ENCODE data around the gene SHANK3. TPM values are rescaled to one million over a fixed set of nuclear protein-coding genes. Genes with fewer than 3 reads are reported as not detected.
"Not testable (repeated sequence)": the region's sequence is repeated elsewhere in the genome, so short reads cannot be mapped to it uniquely, and the experiment has no call there.

SHANK3 gene
- polyA plus RNA-seq (2014; cell fraction: cytosol; rRNA removed): 2.8 and 2.9 TPM in 2 replicates
- 4.6 and 9.3 TPM in 2 replicates for polyA plus RNA-seq (2014; cell fraction: nucleus; rRNA removed)

DNA sequence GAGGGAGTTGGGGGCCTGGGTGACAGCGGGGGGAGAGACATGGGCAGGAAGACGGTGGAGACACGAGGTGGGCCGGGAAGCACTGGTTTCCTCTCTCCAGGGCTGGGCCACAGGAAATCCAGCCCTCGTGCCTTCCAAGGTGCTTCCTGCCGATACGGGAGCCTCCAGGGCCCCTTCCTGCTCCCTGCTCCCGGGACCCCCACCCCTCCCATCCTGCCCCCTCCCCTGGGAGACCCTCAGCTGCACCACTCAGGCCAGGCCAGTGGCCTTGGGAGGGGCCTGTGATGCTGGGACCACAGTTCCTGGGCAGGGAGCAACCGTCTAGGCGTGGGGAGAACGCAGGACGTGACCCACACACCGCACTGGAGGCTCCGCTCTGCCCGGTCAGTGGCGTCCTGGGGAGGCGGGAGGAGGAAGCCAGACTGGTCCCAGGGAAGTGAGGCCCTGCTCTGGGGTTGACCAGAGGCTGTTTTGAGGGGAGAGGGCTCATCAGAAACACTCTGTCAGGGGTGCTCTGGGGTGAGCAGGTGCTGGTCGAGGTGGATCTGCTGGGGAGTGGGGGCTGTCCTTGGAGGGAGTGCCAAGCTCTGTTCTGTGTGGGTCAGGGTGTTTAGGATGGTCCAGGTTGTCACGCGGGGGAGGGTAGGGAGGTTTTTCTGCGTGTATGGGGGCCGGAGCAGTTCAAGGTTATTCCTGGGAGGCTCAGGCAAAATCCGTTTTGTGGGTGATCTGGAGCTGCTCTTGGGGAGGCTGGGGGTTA, at the start of gene SHANK3:
TSS of gene SHANK3 (plus strand) at position 353 of the 760 bp plus-strand sequence.
- no peak for DNase-seq (ENCODE audit: low spot score)

DNA sequence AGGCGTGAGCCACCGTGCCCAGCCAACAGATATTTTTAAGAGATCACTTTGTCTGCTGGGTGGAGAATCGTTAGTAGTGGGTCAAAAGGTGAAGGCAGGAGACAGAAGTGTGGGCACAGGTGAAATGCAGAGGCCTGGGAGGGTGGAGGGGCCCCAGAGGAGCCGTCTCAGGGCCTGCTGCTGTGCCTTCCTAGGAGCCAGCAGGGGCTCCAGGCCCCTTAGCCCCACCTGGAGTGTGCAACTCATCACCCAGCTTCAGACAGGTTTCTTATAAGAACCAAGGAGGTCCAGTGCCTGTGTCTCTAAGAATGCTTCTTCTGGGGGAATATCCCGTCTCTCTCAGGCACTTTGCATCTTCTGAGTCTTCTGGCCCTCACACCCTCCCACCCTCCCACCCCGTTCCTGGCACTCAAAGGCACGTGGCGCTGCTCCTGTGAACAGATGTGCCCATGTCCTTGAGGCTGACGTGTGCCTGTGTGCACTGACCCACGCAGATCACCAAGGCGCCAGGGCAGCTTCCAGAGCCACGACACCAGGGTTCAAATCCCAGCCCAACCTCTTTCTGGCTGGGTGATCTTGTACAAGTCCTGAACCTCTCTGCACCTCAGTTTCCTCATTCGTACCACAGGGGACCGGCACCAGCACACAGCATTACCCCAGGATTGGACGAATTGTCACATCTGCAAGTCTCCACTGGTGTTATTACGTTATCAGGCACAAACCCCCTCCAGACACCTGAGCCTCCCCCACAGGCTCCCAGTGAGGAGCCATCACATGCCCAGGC, 48.1 kb upstream of the SHANK3 start:
- DNase-seq (ENCODE audit: low spot score): no peak

DNA sequence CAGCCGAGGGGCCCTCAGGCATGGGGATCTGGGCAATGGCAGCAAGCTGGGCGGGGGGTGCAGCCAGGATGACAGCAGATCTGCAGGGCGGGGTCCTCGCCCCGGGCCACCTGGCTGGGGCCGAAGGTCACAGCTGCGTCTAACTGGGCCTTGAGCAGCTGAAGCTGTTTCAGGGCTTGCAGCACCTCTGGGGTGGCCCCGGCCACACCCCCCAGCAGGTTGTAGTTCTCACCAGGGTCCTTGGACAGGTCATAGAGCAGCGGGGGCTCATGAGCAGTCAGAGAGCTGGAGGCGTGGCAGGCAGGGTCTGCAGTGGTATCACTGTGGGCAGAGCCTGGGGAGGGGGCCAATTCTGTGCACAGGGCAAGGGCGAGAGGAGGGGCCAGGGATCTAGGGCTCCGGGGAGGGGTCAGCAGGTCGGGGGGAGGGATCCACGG, 47.5 kb upstream of the SHANK3 start:
- no peak for DNase-seq (ENCODE audit: low spot score)

DNA sequence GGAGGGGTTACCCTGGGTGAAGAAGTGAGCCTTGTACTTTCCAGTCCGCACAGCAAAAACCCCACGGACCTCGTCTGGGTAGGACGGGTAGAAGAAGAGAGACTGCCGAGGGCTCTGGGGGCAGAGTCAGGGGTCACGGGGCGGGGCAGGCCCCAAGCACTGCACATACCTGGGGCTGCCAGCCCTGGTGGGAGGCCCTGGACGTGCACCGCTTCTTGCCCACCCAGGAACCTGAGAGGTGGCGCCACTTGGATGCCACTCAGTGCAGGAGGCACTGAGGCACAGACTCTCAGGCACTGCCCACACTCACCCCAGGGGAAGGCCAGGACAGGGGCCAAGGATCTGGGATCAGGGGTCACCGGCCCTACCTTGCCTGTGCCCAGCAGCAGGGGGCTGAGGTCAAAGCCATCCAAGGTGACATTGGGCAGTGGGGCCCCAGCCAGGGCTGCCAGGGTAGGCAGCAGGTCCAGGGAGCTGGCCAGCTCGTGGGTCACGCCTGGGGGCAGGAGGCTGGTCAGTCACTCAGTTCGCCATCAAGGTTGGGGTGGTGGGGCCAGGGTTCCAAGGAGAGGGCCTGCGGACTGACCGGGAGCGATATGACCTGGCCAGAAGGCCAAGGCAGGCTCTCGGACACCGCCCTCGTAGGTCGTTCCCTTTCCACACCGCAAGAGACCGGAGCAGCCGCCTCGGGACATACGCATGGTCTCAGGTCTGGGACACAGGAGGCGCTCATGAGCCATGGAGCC, 46.9 kb upstream of the SHANK3 start:
- no peak for DNase-seq (ENCODE audit: low spot score)

DNA sequence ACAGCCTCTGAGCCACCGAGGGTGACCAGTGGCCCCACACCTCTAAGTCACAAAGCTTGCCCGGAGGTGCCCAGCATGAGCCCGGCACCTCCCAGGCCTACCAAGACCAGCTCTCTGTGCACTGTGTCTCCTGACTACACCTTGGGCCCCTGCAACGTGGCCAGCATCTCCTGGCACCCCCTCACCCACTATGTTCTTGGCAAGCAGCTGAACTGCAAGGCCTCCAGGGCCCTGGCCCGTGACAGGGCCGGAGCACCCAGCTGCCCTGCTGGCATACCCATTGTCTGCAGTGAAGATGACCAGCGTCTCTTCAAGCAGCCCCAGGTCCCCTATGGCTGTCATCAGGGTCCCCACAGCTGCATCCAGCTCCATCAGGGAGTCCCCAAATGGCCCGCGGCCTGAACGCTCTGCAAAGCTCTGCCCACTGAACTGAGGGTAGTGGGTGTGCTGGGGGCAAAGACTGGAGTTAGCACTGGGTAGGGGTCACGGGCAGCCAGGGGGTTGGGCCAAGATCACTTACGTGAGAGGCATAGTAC, 46.2 kb upstream of the SHANK3 start:
- no peak for DNase-seq (ENCODE audit: low spot score)

DNA sequence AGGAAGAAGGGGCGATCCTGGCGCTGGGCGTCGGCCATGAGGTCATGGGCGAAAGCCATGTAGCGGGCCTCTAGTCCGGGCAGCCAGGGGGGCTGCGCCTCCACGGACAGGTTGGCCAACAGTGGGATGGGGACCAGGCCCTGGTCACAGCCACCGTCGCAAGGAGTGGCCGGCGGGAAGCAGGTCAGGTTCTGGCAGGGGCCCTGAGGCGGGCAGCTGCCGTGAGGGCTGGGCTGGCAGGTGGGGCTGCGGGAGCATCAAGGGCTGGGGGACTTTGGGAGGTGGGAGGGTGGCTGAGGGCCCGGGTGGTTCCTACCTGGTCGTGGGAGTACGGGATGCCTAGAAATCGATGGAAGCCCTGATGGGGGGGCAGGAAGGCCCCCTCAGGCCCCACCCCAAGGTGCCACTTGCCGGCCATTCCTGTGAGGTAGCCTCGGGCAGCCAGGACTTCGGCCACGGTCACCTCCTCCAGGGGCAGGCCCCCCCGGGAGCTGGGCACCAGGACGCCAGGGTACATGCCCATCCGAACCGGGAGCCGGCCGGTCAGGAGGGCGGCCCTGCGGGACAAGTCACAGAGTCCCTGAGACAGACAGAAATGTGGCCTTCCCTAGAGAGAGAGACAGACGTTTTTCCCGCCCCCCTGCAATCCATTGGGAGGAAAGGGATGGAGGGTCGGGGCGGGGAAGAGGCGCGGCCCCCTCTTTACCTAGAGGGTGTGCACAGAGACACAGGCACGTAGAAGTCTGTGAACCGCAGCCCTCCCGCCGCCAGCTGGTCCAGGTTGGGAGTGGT, 45.6 kb upstream of the SHANK3 start:
- DNase-seq (ENCODE audit: low spot score): no peak

DNA sequence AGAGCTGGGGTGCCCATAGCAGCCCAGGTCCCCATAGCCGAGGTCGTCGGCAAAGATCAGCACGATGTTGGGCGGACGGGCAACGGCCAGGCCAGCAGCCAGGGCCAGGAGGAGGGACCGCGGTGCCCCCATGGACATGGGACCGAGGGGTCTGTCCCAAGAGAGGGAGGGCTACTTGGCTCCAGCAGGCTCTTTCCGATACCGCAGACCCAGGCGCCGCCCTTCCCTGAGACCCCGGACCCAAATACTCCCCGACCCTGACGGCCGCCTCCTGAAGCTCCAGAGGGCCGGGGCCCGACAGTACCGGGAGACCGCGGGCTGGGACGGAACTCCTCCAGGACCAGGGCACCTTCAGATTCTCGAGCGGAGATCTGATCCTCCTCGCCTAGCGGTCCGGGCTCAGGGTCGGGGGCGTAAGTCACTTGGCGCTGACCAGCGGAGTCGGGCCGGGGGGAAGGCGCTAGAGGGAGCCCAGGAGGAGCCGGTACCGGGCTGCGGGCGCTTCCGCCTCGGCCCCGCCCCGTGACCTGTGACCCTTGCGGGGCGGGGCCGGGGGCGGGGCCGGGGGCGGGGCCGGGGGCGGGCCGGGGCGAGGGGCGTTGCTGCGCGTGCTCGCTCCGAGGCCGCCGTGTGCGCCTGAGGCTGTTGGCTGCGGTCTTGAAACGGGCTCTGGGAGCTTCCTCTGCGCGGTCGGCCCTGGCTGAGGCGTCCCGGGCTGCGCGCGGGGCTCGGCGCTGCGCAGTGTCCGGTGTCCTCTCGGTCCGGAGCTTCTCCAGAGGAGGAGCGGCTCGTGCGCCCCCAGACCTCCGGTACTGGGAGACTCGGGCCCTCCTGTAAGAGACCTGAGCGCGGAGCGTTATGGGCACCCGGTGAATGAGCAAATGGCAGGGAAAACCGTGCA, 44.7 kb upstream of the SHANK3 start, which contains the start of gene ARSA:
TSS of gene ARSA (minus strand) at position 511 of the 901 bp plus-strand sequence. CDS start at position 138, 373 bp downstream.
- DNase-seq (ENCODE audit: low spot score): peak; percentile 75

DNA sequence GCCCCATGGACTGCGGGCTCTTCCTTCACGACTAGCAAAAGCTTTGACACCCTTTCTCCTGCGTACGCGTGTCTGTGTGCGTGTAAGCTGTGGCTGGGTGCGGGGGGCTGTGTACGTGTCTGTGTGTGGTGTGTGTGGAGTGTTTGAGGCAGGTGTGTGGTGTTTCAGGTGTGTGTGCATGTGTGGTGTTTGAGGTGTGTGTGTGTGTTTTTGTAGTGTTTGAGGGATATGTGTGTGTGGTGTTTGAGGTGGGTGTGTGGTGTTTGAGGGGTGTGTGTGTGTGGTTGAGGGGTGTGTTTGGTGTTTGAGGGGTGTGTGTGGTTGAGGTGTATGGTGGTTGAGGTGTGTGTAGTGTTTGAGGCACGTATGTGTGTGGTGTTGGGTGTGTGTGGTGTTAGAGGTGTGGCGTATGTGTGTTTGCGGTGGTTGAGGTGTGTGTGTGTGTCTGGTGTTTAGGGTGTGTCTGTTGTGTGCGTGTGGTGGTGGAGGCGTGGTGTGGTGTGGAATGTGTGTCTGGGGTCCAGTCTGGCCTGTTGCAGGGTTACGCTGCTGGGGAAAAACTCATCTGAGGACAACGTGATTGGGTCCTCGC, 44.0 kb upstream of the SHANK3 start:
- no peak for DNase-seq (ENCODE audit: low spot score)

DNA sequence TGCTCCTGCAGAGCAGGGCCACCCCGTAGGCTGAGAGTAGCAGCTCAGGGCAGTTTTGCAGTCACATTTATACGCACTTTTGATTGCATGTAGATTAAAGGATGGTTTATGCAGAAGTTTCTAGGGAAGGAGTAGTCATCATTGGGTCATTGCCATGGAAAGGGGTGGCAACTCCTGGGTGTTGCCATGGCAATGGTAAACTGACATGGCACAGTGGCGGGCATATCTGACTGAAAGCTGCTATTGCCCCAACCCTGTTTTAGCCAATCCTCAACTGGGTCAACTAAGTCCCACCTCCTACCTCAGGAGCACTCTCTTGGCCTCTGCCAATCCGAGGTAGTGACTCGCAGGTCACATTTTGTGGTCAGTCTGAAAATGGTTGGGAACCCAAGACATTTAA, 42.2 kb upstream of the SHANK3 start:
- DNase-seq (ENCODE audit: low spot score): no peak

DNA sequence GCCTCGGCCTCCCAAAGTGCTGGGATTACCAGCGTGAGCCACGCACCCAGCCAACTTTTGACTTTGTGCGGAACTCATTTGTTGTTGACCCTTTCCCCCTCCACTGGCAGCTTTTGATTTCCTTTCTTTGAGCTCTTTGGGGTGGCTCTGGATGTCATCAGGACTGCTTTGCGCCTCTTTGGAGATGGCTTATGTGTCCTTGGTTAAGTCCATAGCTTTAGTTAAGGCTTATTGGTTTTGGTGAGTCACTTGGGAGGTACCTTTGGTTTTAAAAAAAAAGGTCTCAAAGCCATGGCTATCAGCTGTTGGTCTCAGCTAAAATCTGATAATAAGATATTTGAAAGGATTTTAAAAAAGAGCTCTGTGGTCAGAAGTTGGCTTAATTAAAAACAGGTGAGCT, 39.5 kb upstream of the SHANK3 start:
- no peak for DNase-seq (ENCODE audit: low spot score)

DNA sequence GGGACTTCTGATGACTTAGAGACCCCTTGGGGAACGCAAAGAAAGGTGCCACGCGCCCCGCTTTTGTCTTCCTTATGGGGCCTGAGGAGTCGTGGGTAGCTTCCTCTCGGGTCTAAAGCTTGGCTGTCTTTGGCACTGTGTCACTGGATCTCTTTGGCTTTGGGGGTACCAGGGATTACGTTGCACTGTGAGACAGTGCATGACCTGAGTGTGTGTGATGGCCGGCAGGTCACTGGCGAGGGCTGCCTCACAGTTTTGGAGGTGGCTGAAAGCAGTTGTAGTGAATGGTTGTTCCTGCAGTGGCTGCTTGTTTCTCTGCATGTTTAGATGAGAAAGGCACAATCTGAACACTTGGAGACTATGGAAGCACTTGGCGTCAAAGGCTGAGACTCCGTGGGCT, 38.9 kb upstream of the SHANK3 start:
- no peak for DNase-seq (ENCODE audit: low spot score)

DNA sequence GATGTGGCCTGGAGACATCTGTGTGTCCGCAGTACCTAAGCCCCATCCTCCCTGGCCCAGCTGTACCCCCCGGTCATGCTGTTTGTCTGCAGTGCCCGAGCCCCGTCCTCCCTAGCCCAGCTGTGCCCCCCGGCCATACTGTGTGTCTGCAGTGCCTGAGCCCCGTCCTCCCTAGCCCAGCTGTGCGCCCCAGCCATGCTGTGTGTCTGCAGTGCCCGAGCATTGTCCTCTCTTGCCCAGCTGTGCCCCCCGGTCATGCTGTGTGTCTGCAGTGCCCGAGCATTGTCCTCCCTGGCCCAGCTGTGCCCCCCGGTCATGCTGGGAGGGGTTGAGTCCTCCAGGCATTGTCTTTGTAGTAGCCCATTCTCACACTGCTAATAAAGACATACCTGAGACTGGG, 37.0 kb upstream of the SHANK3 start:
- no peak for DNase-seq (ENCODE audit: low spot score)

DNA sequence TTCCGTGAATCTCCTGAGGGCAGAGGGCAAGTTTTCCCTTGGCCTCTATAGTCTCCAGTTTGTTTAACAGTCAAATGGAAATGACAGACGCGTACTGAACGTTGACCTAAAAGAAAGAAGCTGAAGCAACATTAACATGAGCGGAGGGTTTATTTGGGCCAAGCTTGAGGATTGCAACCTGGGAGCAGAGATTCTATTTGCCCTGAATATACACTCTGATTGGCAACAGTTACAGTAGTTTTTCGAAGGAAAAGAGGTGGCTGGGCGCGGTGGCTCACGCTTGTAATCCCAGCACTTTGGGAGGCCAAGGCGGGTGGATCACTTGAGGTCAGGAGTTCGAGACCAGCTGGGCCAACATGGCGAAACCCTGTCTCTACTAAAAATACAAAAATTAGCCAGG, 32.3 kb upstream of the SHANK3 start:
- not testable (repeated sequence) for DNase-seq (ENCODE audit: low spot score)

DNA sequence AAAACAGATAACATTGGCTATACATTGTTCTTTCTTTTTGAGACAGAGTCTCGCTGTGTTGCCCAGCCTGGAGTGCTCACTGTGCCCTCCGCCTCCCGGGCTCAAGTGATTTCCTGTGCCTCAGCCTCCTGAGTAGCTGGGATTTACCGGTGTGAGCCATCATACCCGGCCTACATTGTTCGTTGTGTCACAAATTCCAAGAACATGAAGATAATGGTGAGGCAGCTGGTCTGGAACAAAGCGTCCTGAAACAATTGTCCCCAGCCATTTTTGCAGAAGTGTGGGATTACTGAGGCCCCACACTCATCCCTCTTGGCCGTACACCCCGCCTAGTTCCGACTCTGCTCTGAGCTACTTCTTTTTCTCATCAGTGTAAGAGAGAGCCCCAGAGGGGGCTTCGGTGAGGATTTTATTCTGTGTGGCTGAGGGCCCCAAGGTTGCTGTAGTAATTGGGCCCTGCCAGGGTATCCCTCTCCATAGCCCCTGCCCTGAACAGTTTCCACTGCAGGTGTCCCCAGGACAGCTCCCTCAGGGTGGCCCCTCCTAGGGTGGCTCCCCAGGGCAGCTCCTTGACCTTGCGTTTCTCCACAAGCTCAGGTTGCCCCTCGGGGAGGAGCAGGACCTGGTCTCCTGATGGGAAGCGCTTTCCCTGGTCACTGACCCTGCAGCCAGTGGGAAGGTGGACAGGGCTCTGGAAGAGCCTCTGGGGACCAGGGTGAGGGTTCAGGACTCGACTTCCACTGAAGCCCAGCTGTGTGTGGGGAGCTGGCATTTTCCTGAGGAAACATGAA, 31.6 kb upstream of the SHANK3 start:
- DNase-seq (ENCODE audit: low spot score): no peak

DNA sequence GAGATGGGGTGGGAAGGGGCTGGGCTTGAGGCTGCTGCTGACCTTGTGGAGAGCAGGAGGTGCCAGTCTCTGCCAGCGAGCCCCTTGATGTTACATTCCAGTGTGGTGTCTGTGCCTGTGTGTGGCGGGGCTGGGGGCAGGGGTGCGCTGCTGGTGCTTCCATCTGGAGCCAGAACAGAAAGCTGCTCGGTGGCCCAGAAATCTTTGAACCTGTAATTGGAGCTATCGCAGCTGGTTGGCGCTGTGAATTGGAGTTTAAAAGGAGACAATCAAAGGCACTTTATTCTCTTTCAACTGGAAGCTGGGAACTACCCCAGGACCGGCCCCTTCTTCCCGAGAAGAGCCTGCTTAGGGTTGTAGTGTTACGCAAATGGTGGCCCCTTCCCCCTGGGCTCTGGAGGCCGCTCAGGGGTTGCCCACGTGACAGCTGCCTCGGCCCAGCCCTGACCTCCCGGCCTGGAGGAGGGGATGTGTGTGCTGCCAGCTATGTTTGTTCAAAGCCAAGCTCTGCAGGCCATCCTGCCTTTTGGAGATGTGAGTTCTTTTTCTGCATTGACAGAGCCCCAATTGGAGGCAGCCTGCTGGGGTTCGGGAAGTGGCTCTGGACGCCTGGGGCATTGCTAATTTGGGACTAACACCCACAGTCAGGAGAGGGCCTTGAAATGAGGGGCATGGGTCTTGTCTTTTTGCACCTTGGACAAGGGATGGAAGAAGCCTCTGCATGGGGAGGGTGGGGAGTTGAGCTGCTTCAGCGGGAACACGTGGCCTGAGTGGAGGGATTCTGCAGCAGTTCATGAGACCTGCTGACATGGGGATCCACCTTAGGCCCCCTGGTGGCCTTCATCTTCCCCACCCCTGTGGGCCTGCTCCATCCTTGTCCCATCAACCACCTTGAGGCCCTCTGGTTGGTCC, 30.7 kb upstream of the SHANK3 start:
- DNase-seq (ENCODE audit: low spot score): peak; percentile 75

DNA sequence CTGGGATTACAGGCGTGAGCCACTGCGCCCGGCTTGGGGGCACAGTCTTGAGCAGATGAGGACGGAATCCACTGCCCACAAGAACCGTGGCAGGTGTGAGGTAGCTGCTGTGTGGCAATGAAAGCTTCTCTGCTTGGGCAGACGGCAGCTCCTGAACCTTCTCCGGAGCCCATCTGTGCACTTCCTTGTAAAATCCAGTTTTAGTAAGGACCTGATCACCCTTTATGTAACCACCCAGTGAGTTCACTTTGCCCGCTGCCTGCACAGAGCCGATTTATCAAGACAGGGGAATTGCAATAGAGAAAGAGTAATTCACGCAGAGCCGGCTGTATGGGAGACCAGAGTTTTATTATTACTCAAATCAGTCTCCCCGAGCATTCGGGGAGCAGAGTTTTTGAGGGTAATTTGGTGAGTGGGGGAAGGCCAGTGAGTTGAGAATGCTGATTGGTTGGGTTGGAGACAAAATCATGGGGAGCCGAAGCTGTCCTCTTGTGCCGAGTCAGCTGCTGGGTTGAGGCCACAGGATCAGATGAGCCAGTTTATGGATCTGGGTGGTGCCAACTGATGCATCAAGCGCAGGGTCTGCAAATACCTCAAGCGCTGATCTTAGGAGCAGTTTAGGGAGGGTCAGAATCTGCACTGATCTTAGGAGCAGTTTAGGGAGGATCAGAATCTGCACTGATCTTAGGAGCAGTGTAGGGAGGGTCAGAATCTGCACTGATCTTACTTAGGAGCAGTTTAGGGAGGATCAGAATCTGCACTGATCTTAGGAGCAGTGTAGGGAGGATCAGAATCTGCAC, 29.4 kb upstream of the SHANK3 start:
- not testable (repeated sequence) for DNase-seq (ENCODE audit: low spot score)

DNA sequence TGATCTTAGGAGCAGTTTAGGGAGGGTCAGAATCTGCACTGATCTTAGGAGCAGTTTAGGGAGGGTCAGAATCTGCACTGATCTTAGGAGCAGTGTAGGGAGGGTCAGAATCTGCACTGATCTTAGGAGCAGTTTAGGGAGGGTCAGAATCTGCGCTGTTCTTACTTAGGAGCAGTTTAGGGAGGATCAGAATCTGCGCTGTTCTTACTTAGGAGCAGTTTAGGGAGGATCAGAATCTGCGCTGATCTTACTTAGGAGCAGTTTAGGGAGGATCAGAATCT, 28.9 kb upstream of the SHANK3 start:
- not testable (repeated sequence) for DNase-seq (ENCODE audit: low spot score)
